Stimulated activated CD8-positive, alpha-beta memory T cell treated with anti-CD3 and anti-CD28 coated beads, Interleukin-12 subunit alpha, Interleukin-12 subunit beta, amount 100 ng/mL, for 24 hours (primary cell): Measurements from ENCODE around the gene SLC1A2.

ENCODE experiments used
- DNase-seq: peaks from one replicate; pipeline ENCODE4 v3.0.0-alpha.2; 2020; ENCODE audit errors: extremely low read depth

The SLC1A2 gene

DNA sequence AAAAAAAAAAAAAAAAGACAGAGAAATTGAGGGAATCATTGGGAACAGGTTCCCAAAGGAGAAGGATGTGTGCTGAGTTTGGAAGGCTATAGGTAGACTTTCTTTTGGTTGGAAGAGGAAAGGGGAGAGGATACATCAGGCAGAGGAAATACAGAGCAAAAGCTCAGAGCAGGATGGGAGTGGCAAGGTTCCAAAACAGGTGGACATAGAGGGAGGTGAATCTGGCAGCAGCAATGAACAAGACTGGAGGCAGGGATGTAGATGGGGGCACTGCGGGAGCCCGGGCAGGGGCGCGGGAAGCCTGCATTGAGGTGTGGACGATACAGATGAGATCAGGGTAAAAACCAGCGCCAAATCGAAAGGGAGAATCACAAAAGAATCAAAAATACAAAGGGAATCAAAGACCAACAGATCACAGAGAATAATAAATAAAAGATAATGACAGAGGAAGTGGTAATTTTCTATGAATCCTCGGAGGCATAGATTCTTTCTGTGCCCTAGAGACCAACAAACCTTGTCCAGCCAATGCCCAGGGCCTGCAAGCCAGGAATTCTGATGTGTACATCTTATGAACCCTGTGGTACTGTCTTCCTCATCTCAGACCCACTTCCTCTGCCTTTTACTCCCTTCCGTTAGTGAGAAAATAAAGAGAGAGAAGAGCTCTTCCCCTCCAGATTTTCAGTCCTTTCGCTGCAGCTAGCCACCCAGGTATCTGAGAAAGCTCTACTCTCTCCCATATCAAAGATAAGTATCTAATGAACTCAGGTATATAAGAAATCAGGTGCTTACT lies 70.3 kb downstream of the SLC1A2 start:
- no peak for DNase-seq

DNA sequence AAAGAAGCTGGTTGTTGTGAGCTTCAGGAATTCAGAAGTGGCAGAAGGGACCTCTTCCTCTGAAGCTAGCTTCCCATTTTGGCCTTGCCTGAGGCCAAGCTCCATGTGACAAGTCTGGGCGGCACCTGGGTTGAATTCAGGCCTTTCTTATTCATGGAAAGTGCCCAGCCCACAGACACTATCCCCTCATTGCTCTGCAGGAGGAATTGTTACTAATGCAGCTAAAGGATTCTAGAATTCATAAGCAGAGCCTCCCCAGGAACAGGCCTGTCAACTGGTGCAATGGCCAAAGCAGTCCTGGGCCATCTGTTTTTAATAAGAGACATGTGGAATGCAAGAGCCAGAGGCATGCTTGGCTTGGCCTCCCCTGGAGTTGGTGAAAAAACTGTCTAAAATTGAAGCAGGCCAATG lies 71.4 kb downstream of the SLC1A2 start:
- no peak for DNase-seq

DNA sequence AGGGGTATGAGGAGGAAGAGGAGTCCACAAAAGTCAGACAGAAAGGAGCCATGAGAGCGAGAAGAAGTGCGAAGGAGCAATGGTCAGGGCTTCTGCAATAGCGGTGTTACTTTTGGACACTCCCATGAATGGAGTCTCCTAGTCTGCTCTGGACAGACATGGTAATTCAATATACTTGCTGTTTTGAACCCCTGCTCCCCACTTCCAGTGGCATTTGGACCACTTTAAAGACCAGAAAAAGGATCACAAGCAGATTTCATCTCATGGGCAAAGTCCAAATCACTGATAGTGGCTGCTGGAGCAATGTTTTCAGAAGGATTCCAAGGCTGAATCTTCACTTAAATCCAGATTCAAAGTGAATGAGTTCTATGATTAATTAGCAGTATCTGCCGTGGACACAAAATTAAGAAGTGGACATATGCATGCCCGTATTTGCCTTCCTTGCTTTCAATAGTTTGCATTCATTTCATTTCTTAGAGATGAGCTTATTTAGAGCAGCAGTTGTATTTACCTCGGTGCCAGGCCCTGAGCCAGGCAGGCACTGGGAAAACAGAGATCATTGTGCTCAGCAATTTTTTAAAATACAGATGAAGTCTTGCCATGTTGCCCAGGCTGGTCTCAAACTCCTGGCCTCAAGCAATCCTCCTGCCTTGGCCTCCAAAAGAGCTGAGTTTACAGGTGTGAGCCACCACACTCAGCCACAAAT lies 72.0 kb downstream of the SLC1A2 start:
- DNase-seq: no peak

DNA sequence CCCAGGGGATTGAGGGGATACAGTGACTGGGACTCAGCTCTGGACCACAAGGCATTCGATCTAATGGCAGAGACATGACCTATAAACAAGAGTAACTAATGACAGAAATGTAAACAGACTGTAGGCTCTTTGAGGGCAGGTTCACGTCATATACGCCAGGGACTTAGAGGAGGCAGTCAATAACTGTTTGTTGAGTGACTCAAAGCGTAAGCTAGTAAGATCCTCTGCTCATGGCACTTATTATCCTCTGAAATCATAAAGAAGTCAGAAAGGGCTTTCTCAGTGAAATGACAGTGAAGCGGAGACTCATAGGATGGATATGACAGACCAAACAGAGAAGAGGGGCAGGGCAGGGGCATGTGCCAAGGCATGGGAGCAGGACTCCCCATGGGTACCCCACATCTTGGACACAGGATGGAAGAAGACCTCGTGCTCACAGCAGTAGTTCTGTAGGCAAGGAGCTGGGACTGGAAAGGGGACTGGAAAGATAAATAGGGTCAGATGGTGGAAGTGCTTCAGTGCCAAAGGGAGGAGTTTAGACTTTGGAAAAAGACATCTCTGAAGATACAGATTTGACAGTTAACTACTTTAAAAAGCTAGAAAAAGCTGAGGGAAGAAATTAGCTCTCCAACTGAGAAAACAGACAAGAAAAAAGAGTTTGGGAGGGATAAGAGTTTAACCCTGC lies 72.7 kb downstream of the SLC1A2 start:
- no peak for DNase-seq

DNA sequence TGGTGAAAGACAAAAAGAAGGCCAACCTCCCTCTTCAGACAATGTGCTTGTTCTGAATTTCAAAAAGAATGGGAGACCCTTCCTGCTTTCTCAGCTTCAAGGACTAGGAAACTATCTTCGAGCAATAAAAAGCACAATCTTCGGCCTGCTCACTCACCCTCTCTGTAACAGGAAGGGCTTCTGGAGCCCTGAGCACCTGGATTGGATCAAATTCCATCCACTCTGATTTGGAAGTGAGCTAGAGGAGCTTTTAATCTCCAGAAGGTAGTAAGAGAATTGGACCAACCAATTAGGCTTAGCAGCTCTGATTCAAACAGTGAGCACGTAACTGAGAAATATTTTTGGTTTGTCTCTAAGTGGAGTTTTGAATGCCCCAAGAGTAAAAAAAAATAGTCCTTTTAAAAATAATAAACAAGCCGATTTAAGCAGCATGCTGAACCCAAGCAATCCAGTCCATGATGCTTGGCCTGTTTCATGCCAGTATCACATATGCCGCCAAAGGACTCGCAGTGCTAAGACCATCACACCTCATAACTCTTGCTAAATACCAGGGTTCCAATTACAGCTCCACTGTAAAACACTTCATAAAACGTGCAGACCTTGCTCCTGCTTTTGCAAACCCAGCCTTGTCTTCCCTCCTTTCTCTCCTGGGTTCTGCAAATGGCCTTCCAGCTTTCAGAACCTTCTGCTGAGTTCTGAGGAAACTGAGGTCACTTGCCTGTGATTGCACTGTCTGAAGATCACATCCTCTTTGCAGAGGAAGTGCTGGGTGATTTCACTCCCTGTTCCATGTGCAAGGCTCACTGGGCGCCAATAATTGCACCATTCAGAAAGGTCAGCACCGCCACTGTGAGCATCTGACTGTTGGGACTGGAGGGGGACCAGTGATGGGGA lies 74.4 kb downstream of the SLC1A2 start:
- no peak for DNase-seq

DNA sequence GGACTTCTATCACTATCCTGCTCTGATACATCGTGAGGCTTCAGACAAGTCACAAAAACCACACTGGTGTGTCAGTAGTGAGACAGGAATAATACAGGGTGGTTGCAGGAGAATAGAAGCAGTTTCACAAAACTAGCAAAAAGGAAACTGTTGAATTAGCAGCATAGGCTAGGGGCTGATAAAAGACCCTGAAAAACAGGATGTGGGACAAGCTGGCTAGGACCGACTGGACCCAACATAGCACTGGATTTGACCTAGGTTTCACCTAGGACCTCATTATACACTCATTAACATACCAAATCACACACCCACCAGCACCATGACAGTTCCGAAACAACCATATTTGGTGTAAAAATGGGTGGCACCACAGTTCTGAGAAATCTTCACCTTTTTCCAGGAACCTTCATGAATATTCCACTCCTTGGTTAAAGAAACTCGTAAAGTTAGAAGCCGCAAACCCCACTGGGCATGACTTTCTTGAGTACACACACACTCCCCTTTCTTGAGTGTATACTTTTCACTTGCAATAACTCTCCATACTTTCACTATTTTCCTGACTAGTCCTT lies 76.2 kb downstream of the SLC1A2 start:
- DNase-seq: no peak

DNA sequence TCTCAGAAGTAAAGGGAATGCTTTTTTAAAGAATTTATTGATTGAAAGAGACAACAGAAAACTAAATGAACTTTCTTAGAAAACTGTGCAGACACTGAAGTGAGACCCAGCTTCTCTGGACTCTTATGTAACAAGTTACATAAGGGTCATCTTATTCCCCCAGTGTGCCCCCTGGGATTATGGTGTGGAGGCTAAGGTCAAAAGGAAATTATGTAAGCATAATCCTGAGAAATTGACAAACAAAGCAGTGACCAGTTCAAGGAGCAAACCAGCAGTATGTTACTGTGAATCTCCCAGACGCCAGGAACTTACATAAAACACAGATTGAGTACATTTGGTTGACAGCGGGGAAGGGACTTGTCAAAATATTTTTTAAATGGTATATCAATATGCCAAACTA lies 78.6 kb downstream of the SLC1A2 start:
- no peak for DNase-seq

DNA sequence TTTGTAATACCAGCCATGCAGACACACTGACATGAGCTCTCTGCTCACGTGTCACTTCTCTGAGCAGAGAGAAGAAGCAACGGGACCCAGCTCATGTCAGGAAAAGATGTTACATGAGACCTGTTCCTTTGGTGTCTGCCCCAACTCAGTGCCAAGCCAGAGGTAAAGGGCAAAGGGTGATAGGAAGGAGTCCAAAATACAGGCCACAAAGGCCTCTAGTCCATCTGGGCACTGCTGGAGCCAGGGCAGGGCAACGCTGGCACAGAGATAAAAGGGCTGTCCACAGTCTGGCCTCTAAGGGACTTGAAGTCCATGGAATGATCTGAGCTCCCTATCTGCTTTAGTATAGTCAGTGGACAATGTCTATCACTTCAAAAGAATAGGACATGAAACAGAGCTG lies 79.3 kb downstream of the SLC1A2 start:
- no peak for DNase-seq

DNA sequence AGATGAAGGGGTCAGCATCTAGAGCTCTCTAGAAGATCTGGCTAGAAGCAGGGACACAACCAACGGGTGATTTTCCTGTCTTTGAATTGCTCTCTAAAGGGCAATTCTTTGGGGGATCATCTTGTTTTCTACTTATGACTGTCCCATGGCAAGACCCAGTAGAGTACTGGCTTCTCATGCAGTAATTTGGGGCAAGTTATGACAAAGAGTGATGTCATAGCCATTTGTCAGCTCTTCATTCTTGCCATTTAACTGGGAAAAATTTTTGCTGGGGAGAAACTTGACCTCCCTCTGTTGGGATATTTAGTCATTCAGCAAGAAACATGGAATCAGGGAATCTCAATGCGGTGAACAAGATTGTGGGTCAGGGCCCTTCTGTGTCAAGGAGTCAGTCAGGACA lies 80.4 kb downstream of the SLC1A2 start:
- DNase-seq: no peak

DNA sequence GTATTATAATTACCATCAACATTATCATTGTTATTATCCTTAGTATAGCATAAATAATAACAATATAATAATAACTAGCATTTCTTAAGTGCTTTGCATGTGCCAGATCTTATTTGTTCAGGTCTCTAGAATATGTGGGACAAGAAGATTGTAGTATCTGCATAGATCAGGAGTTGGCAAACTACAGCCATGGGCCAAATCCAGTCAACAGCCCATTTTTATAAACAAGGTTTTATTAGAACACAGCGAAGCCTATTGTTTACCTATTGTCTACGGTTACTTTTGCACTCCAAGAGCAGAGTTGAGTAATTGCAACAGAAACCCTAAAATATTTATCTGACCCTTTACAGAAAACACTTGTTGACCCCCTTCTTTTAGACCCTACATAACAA lies 81.4 kb downstream of the SLC1A2 start:
- DNase-seq: no peak

DNA sequence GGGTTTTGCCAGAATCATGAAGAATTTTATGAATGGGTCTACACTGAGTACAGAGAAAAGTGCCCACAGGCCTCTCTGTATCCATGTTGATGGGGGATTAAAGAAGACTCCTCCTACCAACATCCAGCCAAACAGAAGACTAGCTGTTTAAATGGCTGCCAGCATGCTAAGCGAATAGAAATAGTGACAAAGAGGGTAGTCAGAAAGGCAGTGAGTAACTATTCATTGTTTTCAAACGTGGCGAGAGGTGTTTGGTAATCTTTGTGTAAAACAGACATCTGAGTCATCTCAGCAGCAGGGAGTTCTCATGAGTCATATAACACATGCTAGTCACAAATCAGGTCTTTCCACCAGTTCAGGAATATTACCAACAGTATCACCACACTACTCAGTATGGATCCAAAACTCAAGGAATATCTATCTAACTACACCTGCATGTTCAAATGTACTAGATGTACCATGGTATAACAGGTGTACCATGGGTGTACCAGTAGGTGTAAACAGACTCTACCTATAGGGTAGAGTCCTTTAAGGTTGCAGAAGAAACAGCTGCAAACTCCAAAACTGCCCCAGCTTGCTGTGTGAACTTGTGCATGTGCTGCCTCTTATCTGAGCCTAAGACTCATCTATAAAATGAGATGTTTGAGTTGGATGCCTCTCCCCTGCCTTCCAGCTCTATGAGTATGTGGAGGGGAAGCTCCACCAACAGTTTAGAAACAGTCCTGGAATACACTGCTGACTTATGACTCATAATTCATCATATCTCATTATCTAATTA lies 82.0 kb downstream of the SLC1A2 start:
- no peak for DNase-seq

DNA sequence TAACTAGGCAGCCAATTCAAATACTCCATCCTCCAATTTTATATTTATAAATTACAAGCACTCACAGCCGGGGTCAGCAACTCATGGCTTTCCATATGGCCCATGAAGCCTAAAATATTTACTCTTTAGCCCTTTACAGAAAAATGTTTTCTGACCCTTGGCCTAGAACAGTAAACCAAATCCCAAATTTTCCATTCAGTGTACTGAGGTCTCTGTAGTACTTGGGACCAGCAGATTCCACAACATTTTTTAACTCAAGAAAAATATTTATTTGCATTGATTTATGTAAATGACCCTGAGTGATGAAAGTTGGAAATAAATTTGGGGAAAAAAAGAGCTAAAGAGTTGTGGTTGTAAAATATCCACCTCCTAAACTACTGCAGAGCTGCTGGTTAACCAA lies 82.6 kb downstream of the SLC1A2 start:
- no peak for DNase-seq

DNA sequence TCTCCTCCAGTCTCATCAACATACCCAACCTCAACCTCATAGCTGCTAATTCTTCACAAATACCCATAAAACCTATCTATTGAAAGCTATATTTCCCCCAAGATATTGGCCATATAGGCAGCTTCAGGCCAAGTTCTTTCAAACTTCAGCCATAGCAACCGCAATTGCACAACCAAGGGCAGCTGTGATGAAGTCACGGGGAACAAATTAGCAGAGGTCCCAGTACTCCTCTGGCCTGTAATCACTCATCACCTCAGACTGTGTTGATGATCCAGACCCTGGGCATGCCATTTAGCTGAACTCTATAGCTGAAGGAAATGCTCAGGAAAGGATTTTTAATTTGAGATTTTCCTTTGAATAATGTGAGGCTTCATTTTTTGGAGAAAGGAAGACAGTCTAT lies 84.1 kb downstream of the SLC1A2 start:
- no peak for DNase-seq

DNA sequence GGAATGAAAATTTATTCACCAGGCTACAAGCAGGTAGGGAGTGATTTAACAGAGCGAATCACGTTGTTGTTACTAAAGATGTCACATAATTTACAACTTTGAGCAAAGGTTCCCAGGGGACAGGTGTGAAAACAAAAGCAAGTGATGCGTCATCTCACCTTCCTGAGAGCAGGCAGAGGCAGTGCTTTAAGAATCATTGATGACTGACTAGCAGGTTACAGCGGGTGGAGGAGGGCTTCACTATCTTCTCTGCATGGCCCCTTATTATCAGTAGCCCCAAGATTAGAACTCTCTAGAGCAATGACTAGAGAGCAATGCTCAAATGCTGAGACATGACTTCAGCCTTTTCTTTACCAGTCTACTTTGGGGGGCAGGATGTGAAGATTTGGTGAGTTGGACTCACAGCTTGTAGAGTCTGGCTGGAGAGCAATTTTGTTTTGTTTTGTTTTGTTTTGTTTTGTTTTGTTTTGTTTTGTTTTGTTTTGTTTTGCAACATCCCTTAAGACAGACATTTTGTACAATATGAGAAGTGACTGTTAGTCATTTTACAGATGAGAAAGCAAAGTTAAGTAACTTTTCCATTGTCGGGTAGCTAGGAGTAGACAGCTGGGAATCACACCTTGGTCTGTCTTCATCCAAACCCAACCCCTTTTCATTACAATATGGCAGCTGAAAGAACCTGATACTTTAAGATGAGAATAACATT lies 84.8 kb downstream of the SLC1A2 start:
- DNase-seq: no peak

DNA sequence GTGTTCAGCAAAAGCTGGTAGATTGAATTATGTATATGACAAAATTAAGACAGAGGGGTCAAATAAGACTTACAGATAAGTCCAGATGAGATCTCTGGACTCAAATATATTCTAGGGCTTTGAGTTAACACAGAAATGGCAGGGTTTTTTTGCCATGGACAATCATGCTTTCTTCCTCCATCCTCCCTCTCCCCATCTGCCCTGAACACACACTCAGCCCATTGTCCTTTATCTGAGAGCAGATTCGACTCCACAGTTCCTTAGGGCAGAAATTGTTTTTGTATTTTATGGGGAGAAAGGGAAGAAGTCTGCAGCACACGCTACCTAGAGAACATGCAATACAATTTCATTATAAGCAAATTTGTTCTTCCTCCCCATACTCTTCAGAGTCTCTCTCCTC lies 86.8 kb downstream of the SLC1A2 start:
- no peak for DNase-seq

DNA sequence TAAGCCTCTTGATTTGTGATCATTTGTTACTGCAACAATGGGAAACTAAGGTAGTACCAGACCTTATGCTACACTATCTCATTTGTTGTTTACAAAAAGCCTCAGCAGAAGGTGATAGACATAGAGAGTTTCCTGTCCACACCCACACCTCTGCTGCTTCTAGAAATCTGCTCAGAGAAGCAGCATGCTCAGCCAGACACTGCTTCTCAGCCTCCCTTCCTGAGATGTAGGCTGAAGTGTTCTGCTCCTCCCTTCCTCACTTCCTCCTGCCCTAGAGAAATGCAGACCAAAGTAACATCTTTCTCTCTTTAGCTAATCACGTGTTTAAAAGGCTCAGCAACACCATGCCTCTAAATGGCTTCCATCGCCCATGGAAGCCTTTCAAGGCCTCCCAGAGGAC lies 88.4 kb downstream of the SLC1A2 start:
- DNase-seq: no peak

DNA sequence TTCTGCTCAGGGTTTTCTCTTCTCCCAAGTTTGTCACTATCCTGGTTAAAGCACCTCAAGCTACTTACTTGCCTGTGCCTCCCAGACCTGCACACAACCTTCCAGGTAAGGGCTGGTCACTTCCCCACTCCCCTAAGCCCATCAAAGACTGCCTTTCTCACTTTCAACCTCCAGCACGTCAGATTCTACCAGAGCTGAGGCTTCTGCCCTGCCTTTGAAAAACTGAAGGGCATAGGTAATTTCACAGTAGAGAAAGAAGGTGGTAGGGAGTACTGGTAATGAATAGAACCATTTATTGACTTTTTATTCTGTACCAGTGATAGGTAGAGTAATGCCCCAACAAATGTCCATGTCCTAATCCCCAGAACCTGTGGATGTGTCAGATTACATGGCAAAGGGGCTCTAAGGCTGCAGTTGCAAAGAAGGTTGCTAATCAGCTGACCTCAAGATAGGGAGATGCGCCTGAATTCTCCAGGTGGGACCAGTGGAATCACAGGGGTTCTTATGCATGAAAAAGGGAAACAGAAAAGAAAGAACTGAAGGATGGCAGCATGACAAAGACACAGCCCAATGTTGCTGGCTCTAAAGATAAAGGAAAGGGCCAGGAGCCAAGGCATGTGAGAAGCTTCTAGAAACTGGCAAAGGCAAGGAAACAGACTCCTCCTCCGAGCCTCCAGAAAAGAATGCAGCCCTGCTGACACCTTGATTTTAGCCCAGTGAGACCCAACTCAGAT lies 89.0 kb downstream of the SLC1A2 start:
- no peak for DNase-seq

DNA sequence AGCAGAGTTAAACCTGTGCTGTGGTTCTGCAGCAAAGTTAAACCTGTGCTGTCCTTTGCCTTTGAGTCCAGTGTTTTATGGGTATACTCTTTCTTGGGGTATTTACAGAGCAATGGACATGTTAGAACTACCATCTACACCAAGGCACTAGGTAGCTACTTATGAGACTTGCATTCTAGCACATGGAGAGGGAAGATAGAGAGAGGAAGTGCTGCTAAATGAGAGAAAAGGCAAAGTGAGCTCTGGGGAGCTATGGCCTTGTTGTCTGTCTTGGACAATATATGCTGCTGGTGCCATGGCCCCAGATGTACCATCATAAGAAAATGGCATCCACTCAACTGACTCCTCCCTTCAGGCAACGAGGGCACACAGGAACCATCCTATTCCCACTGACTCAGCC lies 91.5 kb downstream of the SLC1A2 start:
- DNase-seq: no peak

DNA sequence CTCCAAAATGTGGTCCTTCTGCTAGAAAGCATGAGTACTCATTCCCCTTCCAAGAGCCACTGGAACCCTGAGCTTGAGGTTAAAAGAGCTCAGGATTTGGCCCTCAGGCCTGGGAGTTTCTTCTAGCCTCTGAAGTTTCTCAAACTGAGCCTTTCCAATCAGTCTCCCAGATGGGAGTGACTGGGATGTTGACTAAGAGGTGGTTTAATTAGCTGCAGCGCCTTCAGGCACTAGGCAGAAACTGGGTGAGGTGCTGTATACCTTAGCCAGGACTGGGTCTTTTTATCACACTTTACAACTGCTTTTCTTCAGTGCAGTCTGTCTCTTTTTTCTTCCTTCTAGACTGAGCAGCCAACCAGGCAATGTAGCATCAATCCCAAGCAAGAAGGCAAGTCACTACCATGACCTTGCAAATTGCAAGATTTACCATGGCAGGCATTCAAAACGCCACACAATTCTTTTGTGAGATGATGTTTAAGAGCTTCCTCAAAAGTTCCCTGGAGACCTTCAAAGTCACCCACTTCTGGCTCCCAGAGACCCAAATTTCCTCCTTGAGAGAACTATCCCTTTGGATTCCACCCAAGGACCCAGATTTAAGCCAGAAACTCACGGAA lies 93.0 kb downstream of the SLC1A2 start:
- no peak for DNase-seq
